ENCODE measurements around the gene MASP2. TPM values are rescaled to one million over a fixed set of nuclear protein-coding genes. Genes with fewer than 3 reads are reported as not detected.
"Not testable (repeated sequence)": the region's sequence is repeated elsewhere in the genome, so short reads cannot be mapped to it uniquely, and the experiment has no call there.

Gene MASP2
- total RNA-seq, 4 donors from 2014 or later, result 0.19 TPM; not detected in 3

DNA sequence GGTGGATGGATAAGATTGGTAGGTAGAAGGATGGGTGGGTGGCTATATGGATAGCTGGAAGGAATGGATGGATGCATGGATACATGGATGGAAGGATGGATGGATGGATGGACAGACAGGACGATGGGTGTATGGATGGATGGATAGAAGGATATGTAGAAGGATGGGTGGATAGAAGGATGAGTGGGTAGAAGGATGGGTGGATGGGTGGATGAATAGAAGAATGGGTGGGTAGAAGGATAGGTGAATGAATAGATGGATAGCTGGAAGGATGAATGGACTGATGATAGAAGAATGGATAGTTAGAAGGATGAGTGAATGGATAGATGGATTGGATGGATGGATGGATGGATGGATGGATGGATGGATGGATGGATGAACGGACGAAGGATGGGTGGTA lies 5.0 kb downstream of the MASP2 start:
- TF ChIP-seq, protein P1, sequence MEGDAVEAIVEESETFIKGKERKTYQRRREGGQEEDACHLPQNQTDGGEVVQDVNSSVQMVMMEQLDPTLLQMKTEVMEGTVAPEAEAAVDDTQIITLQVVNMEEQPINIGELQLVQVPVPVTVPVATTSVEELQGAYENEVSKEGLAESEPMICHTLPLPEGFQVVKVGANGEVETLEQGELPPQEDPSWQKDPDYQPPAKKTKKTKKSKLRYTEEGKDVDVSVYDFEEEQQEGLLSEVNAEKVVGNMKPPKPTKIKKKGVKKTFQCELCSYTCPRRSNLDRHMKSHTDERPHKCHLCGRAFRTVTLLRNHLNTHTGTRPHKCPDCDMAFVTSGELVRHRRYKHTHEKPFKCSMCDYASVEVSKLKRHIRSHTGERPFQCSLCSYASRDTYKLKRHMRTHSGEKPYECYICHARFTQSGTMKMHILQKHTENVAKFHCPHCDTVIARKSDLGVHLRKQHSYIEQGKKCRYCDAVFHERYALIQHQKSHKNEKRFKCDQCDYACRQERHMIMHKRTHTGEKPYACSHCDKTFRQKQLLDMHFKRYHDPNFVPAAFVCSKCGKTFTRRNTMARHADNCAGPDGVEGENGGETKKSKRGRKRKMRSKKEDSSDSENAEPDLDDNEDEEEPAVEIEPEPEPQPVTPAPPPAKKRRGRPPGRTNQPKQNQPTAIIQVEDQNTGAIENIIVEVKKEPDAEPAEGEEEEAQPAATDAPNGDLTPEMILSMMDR (IDR thresholded peaks at IDR 0.05), result no peak
- TF ChIP-seq POLR2A (IDR thresholded peaks at IDR 0.05), result no peak
- Histone ChIP-seq H3K4me3 (no peak overlapping the region), H3K27ac (no peak overlapping the region), H3K9me3 (no peaks in the 10 kb centered on the region), H3K4me1 (peaks cover 0 to 9% (median 0%) of the 10 kb centered on the region in 3 donors), H3K36me3 (no peaks in the 10 kb centered on the region), H3K27me3 (peaks cover 0 to 14% (median 0%) of the 10 kb centered on the region in 4 donors)
- 76 to 77% methylated on average over 3 of the region's 3 CpGs for WGBS, 2 donors
- no peak for DNase-seq
- intact Hi-C loops (cut with DNase I), result no loop called here

DNA sequence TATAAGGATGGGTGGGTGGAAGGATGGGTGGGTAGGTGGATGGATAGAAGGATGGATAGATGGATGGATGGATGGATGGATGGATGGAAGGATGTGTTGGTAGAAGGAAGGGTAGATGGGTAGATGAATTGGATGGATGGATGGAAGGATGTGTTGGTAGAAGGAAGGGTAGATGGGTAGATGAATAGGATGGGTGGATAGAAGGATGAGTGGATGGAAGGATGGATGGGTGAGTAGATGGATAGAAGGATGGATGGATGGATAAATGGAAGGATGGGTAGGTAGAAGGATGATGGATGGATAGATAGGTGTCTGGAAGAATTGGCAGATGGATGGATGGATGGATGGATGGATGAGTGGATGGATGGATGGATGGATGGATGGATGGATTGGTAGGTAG lies 6.0 kb downstream of the MASP2 start:
- intact Hi-C loops (cut with DNase I), result no loop called here
- Histone ChIP-seq H3K4me3 (no peak overlapping the region), H3K36me3 (no peaks in the 10 kb centered on the region), H3K4me1 (peaks cover 0 to 9% (median 0%) of the 10 kb centered on the region in 3 donors), H3K27me3 (peaks cover 0 to 14% (median 0%) of the 10 kb centered on the region in 4 donors), H3K9me3 (no peaks in the 10 kb centered on the region), H3K27ac (no peak overlapping the region)
- TF ChIP-seq, protein P1 (IDR thresholded peaks at IDR 0.05), result no peak
- TF ChIP-seq POLR2A (IDR thresholded peaks at IDR 0.05), result no peak
- no peak for DNase-seq

DNA sequence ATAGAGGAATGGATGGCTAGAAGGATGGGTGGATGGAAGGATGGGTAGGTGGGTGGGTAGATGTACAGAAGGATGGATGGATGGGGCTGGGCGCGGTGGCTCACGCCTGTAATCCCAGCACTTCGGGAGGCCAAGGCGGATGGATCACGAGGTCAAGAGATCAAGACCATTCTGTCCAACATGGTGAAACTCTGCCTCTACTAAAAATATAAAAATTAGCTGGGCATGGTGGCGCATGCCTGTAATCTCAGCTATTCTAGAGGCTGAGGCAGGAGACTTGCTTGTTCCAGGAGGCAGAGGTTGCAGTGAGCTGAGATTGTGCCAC lies 7.0 kb downstream of the MASP2 start:
- H3K36me3 ChIP-seq; H3K27ac ChIP-seq; H3K4me1 ChIP-seq; intact Hi-C loops (cut with DNase I); DNase-seq; H3K4me3 ChIP-seq; H3K9me3 ChIP-seq: not testable (repeated sequence)
- peaks cover 0 to 14% (median 0%) of the 10 kb centered on the region in 4 donors for H3K27me3 ChIP-seq
- 82 to 83% methylated on average over 7 of the region's 7 CpGs for WGBS, 2 donors

DNA sequence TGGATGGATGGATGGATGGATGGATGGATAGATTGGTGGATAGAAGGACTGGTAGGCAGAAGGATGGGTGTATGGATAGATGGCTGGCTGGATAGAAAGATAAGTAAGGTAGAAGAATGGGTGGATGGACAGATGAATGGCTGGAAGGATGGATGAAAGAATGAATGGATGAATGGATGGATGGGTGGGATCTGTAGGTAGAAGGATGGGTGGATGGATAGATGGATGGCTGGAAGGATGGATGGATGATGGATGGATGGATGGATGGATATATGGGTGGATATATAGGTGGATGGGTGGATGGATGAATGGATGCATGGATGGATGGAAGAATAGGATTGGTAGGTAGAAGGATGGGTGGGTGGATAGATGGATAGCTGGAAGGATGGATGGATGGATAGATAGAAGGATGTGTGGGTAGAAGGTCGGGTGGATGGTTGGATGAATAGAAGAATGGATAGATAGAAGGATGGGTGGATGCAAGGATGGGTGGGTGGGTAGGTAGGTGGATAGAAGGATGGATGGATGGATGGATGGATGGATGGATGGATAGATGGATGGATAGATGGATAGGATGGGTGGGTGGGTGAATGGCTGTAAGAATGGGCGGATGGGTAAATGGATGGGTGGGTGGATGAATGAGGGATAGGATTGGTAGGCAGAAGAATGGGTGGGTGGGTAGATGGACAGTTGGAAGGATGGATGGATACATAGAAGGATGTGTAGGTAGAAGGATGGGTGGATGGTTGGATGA lies 7.5 kb downstream of the MASP2 start:
- no peak for DNase-seq
- intact Hi-C loops (cut with DNase I), result loop anchor here (10.0 kb wide), 1 partner anchor 605 kb away; no protein-coding TSS in a partner anchor
- TF ChIP-seq, protein P1 (IDR thresholded peaks at IDR 0.05), result no peak
- TF ChIP-seq POLR2A (IDR thresholded peaks at IDR 0.05), result no peak
- Histone ChIP-seq H3K9me3 (no peaks in the 10 kb centered on the region), H3K4me3 (no peak overlapping the region), H3K27me3 (peaks cover 0 to 14% (median 0%) of the 10 kb centered on the region in 4 donors), H3K4me1 (peaks cover 0 to 9% (median 0%) of the 10 kb centered on the region in 3 donors), H3K27ac (no peak overlapping the region), H3K36me3 (no peaks in the 10 kb centered on the region)
- 55 to 71% methylated on average over 2 of the region's 2 CpGs for WGBS, 2 donors

DNA sequence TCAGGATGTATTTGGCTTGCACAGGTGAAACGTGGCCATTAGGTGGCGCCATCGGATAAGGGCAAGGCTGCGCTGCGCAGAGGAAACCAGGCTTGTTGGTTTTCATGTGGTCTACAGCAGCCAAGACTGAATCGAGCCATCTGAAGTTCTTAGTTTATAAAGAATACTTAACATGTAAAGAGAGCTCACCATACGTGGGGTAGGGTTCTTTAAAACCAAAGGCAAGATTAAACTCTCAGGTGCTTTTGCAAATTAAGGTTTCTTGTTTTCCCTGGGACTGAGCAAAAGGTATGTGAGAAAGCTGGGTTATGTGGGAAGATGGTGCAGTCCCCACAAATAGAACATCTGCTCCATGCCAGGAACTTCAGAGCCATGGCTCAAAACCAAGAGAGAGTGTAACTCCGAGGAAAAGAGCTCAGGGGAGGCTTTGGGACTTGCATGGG lies 9.3 kb downstream of the MASP2 start:
- H3K27me3 ChIP-seq, result peaks cover 0 to 14% (median 0%) of the 10 kb centered on the region in 4 donors
- TF ChIP-seq POLR2A (IDR thresholded peaks at IDR 0.05), result no peak
- TF ChIP-seq, protein P1 (IDR thresholded peaks at IDR 0.05), result peak; percentile 89 to 97 (median 94)
- no peak for DNase-seq
- no peaks in the 10 kb centered on the region for H3K9me3 ChIP-seq
- WGBS, 2 donors, result 1 to 2% methylated on average over 8 of the region's 8 CpGs
- H3K36me3 ChIP-seq, result no peaks in the 10 kb centered on the region
- no peak overlapping the region for H3K27ac ChIP-seq
- peaks cover 0 to 9% (median 0%) of the 10 kb centered on the region in 3 donors for H3K4me1 ChIP-seq
- intact Hi-C loops (cut with DNase I), result loop anchor here (10.0 kb wide), 1 partner anchor 607 kb away; no protein-coding TSS in a partner anchor
- no peak overlapping the region for H3K4me3 ChIP-seq

DNA sequence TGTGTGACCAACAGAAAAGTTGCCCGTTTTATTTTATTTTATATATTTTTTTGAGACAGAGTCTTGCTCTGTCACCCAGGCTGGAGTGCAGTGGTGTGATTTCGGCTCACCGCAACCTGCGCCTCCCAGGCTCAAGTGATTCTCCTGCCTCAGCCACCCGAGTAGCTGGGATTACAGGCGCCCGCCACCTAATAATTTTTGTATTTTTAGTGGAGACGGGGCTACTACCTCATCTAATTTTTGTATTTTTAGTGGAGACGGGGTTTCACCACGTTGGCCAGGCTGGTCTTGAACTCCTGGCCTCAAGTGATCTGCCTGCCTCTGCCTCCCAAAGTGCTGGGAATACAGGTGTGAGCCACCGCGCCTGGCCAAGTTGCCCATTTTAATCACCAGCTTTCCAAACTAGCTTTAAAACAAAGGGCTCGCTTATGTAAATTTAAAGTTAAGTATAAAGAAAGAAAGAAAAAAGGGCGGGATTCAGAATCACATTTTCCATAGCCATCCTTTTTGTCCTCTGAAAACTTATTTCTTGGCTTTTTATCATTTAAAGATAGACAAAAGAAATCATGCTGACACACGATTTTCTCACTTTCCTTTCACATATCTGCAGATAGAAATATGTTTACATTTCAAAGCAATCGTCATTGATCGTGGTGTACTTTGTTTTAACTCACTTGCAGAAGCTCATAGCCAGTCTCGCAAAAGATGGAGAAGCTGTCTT lies 9.9 kb downstream of the MASP2 start:
- 55 to 59% methylated on average over 18 of the region's 18 CpGs for WGBS, 2 donors
- not testable (repeated sequence) for H3K27ac ChIP-seq, H3K36me3 ChIP-seq, H3K4me1 ChIP-seq, H3K4me3 ChIP-seq, H3K9me3 ChIP-seq, DNase-seq
- peaks cover 0 to 14% (median 0%) of the 10 kb centered on the region in 4 donors for H3K27me3 ChIP-seq
- intact Hi-C loops (cut with DNase I), result loop anchor here (10.0 kb wide), 1 partner anchor 608 kb away; no protein-coding TSS in a partner anchor

Data from esophagus squamous epithelium (tissue), 5 donors.